DOHH2 (cell line): ENCODE data around the gene CFAP157.

Experiments used
- H3F3A ChIP-seq: fragments of 200-600 bp; sonication (generic), shearing (Covaris generic); 2 replicates; pipeline ENCODE4 v1.6.0; 2016; ENCODE audit warnings: antibody characterized with exemption, mild to moderate bottlenecking; ENCODE audit not compliant: control insufficient read depth, insufficient read depth
- H3K27ac ChIP-seq: fragments of 200-600 bp; sonication (generic); 2 replicates; pipeline ENCODE4 v1.5.1; 2014; ENCODE audit warnings: low read depth, mild to moderate bottlenecking, low read length, moderate library complexity
- H3K27me3 ChIP-seq: fragments of 200-600 bp; sonication (generic); 2 replicates; pipeline ENCODE4 v1.6.1; 2014; ENCODE audit warnings: mild to moderate bottlenecking, low read length, mixed read lengths; ENCODE audit not compliant: control insufficient read depth
- H3K36me3 ChIP-seq: fragments of 200-600 bp; sonication (generic); 2 replicates; pipeline ENCODE4 v1.6.1; 2014; ENCODE audit warnings: mild to moderate bottlenecking, low read length, moderate library complexity, mixed read lengths; ENCODE audit not compliant: control insufficient read depth
- H3K4me1 ChIP-seq: fragments of 200-600 bp; sonication (generic); 2 replicates; pipeline ENCODE4 v1.6.1; 2014; ENCODE audit warnings: mild to moderate bottlenecking, low read length, mixed read lengths; ENCODE audit not compliant: control insufficient read depth
- H3K4me2 ChIP-seq: fragments of 200-600 bp; sonication (generic); 2 replicates; pipeline ENCODE4 v1.6.0; 2014; ENCODE audit warnings: mild to moderate bottlenecking, low read length, moderate library complexity
- H3K4me3 ChIP-seq: fragments of 200-600 bp; sonication (generic); 2 replicates; pipeline ENCODE4 v1.5.1; 2014; ENCODE audit warnings: mild to moderate bottlenecking, low read length, mixed read lengths
- H3K79me2 ChIP-seq: fragments of 200-600 bp; sonication (generic); 2 replicates; pipeline ENCODE4 v1.6.1; 2014; ENCODE audit warnings: mild to moderate bottlenecking, low read length, mixed read lengths; ENCODE audit not compliant: control insufficient read depth
- H3K9me2 ChIP-seq: fragments of 200-600 bp; sonication (generic); replicated peaks from 2 replicates; pipeline ENCODE4 v1.6.1; 2014; ENCODE audit warnings: mild to moderate bottlenecking, low read length, mixed read lengths; ENCODE audit not compliant: control insufficient read depth
- H3K9me3 ChIP-seq: fragments of 200-600 bp; sonication (generic); 2 replicates; pipeline ENCODE4 v1.6.1; 2014; ENCODE audit warnings: antibody characterized with exemption, low read length, mixed read lengths; ENCODE audit not compliant: control insufficient read depth, insufficient read depth
- H4K20me1 ChIP-seq: fragments of 200-600 bp; sonication (generic); 2 replicates; pipeline ENCODE4 v1.6.0; 2014; ENCODE audit warnings: low read depth, mild to moderate bottlenecking, antibody characterized with exemption, low read length, moderate library complexity; ENCODE audit not compliant: control insufficient read depth, insufficient read depth
- EZH2phosphoT487 ChIP-seq: fragments of 200-600 bp; sonication (generic); IDR thresholded peaks from 2 replicates; pipeline ENCODE4 v1.6.1; 2017; ENCODE audit warnings: borderline replicate concordance, mild to moderate bottlenecking, antibody characterized with exemption, low read length, moderate library complexity, mixed read lengths
- TF ChIP-seq, protein P1 (sequence below): fragments of 200-600 bp; sonication (generic); IDR thresholded peaks from one replicate; pipeline ENCODE4 v1.5.1; 2014; ENCODE audit warnings: antibody characterized with exemption, mild to moderate bottlenecking, low read depth, low read length; ENCODE audit not compliant: poor library complexity, severe bottlenecking

CFAP157 gene

GRCh38 chr9:127715470-127716337 lies 8.9 kb downstream of the CFAP157 start, which contains the start of the genes PTRH1 and TTC16:
Gene PTRH1, minus strand, starts transcription at chr9:127715663. Its CDS starts 24 bp downstream, at chr9:127715639.
Gene TTC16, plus strand, starts transcription at chr9:127716079. Its CDS starts 67 bp downstream, at chr9:127716146.
- Histone ChIP-seq H3K4me3 (peak within 1 kb of the TSS; percentile 93), H3F3A (no peaks in the 10 kb centered on the region), H3K9me2 (no peaks in the 10 kb centered on the region), H4K20me1 (no peaks in the 10 kb centered on the region), H3K27ac (no peak within 1 kb of the TSS), H3K36me3 (no peaks in the 10 kb centered on the region), H3K27me3 (no peaks in the 10 kb centered on the region), H3K4me2 (peak within 1 kb of the TSS; percentile 96), H3K4me1 (peaks cover 23% of the 10 kb centered on the region), H3K9me3 (no peaks in the 10 kb centered on the region), H3K79me2 (no peaks in the 10 kb centered on the region)
- TF ChIP-seq EZH2phosphoT487 = no peak
- TF ChIP-seq, protein P1, sequence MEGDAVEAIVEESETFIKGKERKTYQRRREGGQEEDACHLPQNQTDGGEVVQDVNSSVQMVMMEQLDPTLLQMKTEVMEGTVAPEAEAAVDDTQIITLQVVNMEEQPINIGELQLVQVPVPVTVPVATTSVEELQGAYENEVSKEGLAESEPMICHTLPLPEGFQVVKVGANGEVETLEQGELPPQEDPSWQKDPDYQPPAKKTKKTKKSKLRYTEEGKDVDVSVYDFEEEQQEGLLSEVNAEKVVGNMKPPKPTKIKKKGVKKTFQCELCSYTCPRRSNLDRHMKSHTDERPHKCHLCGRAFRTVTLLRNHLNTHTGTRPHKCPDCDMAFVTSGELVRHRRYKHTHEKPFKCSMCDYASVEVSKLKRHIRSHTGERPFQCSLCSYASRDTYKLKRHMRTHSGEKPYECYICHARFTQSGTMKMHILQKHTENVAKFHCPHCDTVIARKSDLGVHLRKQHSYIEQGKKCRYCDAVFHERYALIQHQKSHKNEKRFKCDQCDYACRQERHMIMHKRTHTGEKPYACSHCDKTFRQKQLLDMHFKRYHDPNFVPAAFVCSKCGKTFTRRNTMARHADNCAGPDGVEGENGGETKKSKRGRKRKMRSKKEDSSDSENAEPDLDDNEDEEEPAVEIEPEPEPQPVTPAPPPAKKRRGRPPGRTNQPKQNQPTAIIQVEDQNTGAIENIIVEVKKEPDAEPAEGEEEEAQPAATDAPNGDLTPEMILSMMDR = no peak

DNA sequence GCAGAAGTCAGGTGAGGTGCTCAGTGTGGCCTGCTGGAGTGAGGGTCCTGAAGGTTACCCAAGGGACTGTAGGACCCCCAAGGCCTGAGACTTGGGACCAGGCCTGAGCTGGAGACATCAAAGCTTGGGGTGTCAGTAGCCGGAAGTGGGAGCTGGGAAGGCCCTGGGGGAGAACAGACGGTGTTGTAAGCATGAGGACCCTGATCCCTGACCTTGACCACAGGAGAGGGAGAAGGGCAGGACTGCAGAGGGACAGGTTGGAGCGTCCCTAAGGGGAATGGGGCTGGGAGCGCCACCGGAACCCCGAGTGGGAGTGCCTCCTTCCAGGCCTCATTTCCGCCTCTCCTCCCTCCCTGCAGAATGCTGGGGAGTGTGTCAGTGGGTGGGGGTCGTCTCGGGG lies 9.6 kb downstream of the CFAP157 start:
- Histone ChIP-seq H3K79me2 (no peaks in the 10 kb centered on the region), H3K4me2 (peak overlapping the region; percentile 96), H3K9me2 (no peaks in the 10 kb centered on the region), H3K27ac (no peak overlapping the region), H3K9me3 (no peaks in the 10 kb centered on the region), H3K36me3 (no peaks in the 10 kb centered on the region), H3K4me3 (peak overlapping the region; percentile 93), H4K20me1 (no peaks in the 10 kb centered on the region), H3K27me3 (no peaks in the 10 kb centered on the region), H3F3A (no peaks in the 10 kb centered on the region), H3K4me1 (peaks cover 23% of the 10 kb centered on the region)
- TF ChIP-seq EZH2phosphoT487 = no peak
- TF ChIP-seq, protein P1 = no peak

GRCh38 chr9:127717766-127718165 lies 11.0 kb downstream of the CFAP157 start:
- Histone ChIP-seq H3K9me3 (no peaks in the 10 kb centered on the region), H3K27me3 (0 out of 2 replicates have a peak, but pooled peaks cover 3% of the 10 kb centered on the region), H3K27ac (no peak overlapping the region), H3K4me3 (no peak overlapping the region), H3K4me2 (no peak overlapping the region), H3K4me1 (peaks cover 23% of the 10 kb centered on the region), H3K9me2 (no peaks in the 10 kb centered on the region), H4K20me1 (no peaks in the 10 kb centered on the region), H3K79me2 (no peaks in the 10 kb centered on the region), H3F3A (no peaks in the 10 kb centered on the region), H3K36me3 (no peaks in the 10 kb centered on the region)
- TF ChIP-seq, protein P1 = no peak
- TF ChIP-seq EZH2phosphoT487 = no peak
